ENCODE results near the gene CASTOR2.
"Not testable (repeated sequence)": the region's sequence is repeated elsewhere in the genome, so short reads cannot be mapped to it uniquely, and the experiment has no call there.

CASTOR2 gene

DNA sequence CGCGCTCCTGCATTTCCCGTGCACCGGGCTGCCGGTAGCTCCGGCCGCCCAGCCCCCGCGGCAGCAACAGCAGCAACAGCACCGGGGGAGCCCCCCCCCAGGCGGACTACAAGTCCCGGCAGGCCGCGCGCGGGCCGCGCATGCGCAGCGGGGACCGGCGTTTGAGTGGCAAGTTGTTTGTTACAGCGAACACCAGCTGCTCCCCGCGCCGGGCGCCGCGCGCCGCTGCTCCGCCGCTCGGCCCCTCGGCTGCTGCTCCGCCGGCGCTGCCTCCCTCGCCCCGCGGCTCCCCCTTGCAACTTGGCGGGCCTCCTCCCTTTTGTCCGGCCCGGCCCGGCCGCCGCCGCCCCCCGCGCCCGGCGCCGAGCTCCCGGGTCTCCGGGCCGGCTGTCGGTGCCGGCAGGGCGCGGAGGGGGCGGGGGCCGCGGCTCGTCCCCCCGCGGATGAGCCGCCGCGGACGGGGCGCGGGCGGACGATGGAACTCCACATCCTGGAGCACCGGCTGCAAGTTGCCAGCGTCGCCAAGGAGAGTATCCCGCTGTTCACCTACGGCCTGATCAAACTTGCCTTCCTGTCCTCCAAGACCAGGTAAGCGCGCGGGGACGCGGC lies at the start of gene CASTOR2:
Gene CASTOR2 (plus strand): TSS at position 195 of the 609 bp plus-strand sequence. CDS start 281 bp downstream, at position 476.
- peak; percentile 50 for DNase-seq

GRCh38 chr7:74922321-74922890 lies 42.1 kb upstream of the CASTOR2 start:
- not testable (repeated sequence) for DNase-seq

- DNase-seq, result not testable (repeated sequence)
Measured at GRCh38 chr7:74923644-74924043, 40.9 kb upstream of the CASTOR2 start.

GRCh38 chr7:74926968-74927367 lies 37.5 kb upstream of the CASTOR2 start:
- not testable (repeated sequence) for DNase-seq

DNA sequence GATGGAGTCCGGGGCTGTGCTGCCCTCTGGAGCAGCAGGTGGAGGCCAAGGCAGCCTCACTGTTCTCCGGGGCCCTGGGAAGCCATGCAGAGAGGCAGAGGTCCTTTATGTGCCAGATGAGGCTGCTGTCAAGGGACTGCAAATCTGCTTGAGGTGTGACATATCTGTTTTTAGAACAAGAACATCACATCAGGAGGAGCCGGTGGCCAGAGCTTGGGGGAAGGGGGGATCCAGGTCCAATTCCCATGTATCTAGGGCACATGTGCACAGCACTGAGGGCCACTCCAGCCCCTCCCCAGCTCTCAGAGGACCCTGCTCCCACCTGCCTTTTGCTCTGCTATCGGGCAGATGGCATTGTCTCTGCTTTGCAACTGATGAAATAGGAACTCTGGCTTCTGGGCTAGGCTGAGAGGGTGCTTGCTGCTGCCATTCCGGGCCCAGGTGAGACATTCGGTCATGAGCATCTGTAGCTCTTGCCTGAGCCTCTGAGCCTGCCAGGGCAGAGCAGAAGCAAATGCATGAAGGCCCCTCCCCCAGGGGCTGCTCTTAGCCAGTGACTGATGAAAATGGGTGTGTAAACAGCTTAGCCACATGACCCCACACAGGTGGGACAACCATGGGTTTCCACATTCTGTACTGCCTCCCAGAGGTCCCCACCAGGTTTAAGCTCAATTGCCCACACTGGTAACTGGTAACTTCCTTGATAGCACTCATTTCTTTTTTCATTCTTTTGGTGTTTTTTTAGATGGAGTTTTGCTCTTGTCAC lies 32.8 kb upstream of the CASTOR2 start:
- DNase-seq, result not testable (repeated sequence)

DNA sequence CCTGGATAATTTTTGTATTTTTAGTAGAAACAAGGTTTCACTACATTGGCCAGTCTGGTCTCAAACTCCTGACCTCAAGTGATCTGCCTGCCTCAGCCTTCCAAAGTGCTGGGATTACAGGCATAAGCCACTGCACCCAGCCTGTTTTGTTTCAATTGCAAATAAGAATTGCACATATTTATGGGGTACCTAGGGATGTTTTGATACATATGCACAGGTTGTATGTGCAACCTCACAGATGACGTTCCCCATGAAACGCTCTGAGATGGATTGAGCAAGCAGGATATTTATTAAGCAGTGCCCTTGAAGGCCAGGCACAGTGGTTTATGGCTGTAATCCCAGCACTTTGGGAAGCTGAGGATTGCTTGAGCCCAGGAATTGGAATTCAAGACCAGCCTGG lies 25.1 kb upstream of the CASTOR2 start:
- not testable (repeated sequence) for DNase-seq

DNA sequence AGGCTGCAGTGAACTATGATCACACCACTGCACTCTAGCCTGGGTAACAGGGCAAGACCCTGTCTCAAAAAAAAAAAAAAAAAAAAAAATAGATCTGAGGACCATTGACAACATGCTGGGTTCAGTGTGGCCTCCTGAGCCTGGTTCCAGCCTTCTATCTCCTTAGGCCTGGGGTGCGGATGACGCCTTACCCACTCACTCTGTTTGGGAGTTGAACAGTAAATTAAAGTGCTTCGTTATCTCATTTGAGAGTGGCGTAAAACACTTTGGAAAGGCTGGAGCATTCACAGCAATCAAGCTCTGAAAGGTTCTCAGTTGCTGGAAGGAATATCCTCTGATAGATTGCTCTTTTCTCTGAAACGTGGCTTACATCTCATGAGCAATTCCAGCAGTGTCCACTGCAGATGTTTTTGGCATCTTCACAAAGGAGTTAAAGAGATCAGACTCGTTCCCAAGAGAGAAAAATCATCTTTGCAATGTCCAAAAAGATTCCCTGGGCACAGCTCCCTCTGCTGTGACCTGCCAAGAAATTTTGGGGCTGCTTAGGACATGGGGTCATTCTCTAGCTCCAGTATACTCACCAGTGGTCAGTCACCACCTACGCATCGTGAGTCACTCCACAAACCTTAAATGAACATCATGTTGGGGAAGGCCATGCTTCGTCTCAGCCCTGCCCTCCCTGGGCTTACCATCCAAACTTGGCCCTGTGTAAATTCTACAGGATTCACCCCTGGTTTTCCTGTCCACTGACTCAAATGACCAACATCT lies 23.0 kb upstream of the CASTOR2 start:
- DNase-seq, result not testable (repeated sequence)

GRCh38 chr7:74943923-74944322 lies 20.6 kb upstream of the CASTOR2 start:
- not testable (repeated sequence) for DNase-seq

DNA sequence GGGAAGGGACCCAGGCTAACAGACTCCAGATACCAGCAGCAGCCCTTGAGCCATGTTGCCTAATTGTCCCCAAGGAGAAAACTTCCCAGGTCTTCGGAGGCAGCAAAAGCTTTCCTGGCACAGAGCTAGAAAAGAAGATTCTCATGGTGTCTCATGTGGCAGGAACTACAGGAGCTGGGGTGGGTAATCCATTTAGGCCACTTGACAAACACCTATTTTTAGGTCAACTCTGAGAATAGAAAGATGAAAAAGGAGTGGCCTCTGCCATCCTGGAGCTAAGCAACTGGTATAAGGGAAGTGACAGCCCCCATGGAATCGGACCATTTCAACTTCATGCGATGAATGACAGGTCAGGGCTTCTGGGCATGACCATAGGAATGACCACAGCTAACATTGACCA lies 16.8 kb upstream of the CASTOR2 start:
- DNase-seq, result not testable (repeated sequence)

DNA sequence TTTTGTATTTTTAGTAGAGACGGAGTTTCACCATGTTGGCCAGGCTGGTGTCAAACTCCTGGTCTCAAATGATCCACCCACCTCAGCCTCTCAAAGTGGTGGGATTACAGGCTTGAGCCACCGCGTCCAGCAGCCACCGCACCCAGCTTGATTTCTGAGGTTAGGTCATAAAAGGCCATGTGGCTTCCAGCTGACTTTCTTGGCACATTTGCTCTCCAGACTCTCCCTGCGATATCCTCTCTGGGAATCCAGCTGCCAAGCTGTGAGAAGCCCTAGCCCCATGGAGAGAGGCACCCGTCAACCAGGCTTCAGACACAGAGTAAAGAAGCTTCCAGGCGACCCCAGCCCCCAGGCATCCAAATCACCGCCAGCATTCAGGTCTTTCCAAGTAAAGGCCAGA lies 10.7 kb upstream of the CASTOR2 start:
- not testable (repeated sequence) for DNase-seq

DNA sequence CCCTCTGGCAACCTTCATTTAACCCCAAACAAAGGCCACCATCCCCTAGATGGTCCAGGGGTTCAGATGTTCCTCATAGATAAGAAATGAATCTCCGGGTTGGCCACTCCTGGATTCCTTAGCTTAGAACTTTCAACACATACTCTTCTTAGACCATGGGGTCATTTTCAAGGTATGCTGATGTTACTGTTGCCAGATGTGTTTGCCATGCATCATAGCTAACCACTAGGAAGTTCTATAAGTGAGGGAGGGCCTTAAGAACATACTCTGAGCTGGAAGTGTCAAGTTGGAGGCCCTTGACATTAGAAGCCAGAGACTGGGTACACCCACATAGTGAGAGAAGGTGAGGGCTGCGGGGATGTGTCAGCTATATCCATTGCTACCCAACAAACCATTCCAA lies 6.2 kb upstream of the CASTOR2 start:
- DNase-seq, result not testable (repeated sequence)

- DNase-seq, result not testable (repeated sequence)
Measured at GRCh38 chr7:74963704-74964510, 598 bp upstream of the CASTOR2 start.

DNA sequence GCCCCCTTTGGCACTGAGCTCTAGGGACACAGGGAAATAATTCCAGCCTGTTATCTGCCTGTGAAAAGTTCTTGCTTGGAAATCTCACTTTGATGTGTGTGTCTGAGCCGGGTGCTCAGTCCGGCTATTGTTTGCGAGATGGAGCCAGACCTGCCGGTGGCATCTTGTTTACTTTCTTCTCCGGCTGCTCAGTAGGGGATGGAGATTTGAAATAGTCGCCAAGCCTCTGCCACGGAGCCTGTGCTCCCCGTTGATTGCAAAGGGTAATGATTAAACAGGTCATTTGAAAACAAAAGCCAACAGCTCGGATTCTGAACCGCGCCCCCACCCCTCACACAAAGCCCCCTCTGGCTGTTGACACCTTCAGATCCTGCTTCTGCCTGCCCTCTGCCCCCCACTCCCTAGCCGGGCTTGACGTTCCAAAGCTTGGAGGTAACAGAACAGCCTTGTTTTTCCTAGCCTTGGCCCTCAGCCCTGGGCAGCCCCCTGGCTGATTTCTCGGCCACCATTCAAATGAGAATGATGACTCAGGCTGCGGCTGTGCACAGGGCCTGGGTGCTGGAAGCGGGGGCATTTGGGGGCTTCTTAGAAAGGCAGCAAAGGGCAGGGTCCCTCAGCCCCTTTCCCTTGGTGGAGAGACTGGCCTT lies 1.8 kb downstream of the CASTOR2 start:
- not testable (repeated sequence) for DNase-seq

DNA sequence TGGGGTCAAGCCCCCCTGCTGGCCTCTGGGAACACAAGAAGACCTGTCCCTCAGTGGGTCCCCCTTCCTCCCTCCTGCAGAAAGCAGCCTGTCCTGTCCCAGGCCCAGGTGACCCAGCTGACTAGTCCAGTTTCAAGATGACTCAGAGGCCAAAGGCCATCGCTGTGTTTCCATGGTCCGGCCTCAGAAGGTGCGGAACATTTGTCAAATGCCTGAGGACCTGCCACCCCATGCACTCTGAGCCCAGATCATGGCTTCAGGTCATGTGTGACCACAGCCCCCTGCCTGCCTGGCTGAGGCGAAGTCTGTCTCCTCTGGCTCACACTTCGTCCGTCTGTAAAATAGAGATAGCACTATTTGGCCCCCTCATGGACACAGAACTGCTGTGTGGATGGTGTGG lies 2.4 kb downstream of the CASTOR2 start:
- not testable (repeated sequence) for DNase-seq

GRCh38 chr7:74971431-74971830 lies 6.9 kb downstream of the CASTOR2 start:
- DNase-seq, result not testable (repeated sequence)

GRCh38 chr7:74972377-74972776 lies 7.9 kb downstream of the CASTOR2 start:
- DNase-seq, result not testable (repeated sequence)

DNA sequence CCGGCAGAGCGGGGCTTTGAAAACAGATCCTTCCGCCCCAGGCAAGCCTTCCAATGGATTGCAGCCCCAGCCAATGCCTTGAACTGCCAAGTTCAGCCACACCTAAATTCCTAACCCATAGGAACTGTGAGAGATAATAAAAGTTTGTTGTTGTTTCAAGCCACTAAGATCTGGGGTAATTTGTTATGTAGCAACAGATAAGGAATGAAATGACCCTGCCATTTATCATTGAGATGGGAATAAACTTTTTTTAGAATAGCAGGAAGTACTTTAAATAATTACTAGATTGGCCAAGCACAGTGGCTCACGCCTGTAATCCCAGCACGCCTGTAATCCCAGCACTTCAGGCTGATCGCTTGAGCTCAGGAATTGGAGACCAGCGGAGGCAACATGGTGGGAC lies 11.5 kb downstream of the CASTOR2 start:
- DNase-seq, result not testable (repeated sequence)

- DNase-seq, result not testable (repeated sequence)
Measured at GRCh38 chr7:74977523-74977922, 13.0 kb downstream of the CASTOR2 start.

DNA sequence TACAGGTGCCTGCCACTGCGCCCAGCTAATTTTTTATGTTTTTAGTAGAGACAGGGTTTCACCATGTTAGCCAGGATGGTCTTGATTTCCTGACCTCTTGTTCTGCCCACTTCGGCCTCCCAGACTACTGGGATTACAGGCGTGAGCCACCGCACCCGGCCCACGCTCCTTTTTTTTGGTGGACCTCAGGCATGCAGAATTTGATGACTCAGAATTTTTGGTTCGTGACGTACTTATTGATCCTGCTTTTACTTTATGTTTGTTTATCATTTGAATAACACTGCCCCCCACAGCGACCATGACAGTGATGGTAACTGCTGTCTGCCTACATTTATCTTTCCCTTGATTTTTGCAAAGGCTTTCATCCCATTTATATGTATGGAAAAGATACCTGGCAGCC lies 23.9 kb downstream of the CASTOR2 start:
- DNase-seq, result not testable (repeated sequence)

DNA sequence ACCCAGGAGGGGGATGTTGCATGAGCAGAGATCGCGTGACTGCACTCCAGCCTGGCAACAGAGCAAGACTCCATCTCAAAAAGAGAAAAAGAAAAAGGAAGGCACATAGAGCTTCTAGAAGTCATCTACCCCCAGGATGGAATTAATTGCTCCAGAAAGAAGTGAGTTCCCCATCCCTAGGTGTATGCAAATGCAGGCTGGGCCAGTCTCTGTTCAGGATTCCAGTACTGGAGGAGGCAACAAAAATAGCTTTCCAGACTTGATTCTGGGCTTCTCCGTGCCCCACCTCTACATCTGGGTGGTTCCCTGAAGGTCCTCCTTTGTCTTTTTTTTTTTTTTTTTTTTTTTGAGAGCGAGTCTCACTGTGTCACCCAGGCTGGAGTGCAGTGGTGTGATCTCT lies 28.6 kb downstream of the CASTOR2 start:
- no peak for DNase-seq

- DNase-seq, result not testable (repeated sequence)
Measured at GRCh38 chr7:74994869-74995543, 30.5 kb downstream of the CASTOR2 start.

All from T1000 (cell line).